SU-DHL-6 (cell line): Measurements from ENCODE around the gene ITGAV.

Source experiments
- H2AFZ ChIP-seq: fragments of 200-600 bp; sonication (generic); 2 replicates; pipeline ENCODE4 v1.6.1; 2014; ENCODE audit warnings: low read depth, mild to moderate bottlenecking, moderate library complexity, mixed read lengths, antibody characterized with exemption, low read length; ENCODE audit not compliant: severe bottlenecking
- H3F3A ChIP-seq: fragments of 200-600 bp; shearing (Covaris generic); 2 replicates; pipeline ENCODE4 v1.6.0; 2016; ENCODE audit warnings: antibody characterized with exemption, mild to moderate bottlenecking; ENCODE audit not compliant: insufficient read depth
- H3K27ac ChIP-seq: fragments of 200-600 bp; sonication (generic); 2 replicates; pipeline ENCODE4 v1.5.1; 2016; ENCODE audit warnings: low read depth, mild to moderate bottlenecking, low read length, moderate library complexity, mixed read lengths
- H3K27me3 ChIP-seq: fragments of 200-600 bp; sonication (generic), shearing (Covaris generic); 2 replicates; pipeline ENCODE4 v1.6.0; 2014; ENCODE audit warnings: mild to moderate bottlenecking, low read length
- H3K36me3 ChIP-seq: fragments of 200-600 bp; sonication (generic); 2 replicates; pipeline ENCODE4 v1.6.1; 2014; ENCODE audit warnings: mild to moderate bottlenecking, low read length, mixed read lengths
- H3K4me2 ChIP-seq: fragments of 300-600, 200-600 bp; shearing (Covaris generic), sonication (generic); 2 replicates; pipeline ENCODE4 v1.6.0; 2014; ENCODE audit warnings: low read length, low read depth, mild to moderate bottlenecking; ENCODE audit not compliant: poor library complexity, severe bottlenecking
- H3K4me3 ChIP-seq: fragments of 200-600 bp; sonication (generic); 2 replicates; pipeline ENCODE4 v1.5.1; 2014; ENCODE audit warnings: antibody characterized with exemption, low read length, mild to moderate bottlenecking, mixed read lengths; ENCODE audit not compliant: insufficient read depth, poor library complexity, severe bottlenecking
- H3K79me2 ChIP-seq: fragments of 200-600 bp; sonication (generic); 2 replicates; pipeline ENCODE4 v1.6.1; 2014; ENCODE audit warnings: mild to moderate bottlenecking, low read length, moderate library complexity; ENCODE audit not compliant: insufficient read depth
- H3K9ac ChIP-seq: fragments of 200-600 bp; sonication (generic); 2 replicates; pipeline ENCODE4 v1.7.0; 2014; ENCODE audit warnings: mild to moderate bottlenecking, low read length
- H3K9me2 ChIP-seq: fragments of 200-600 bp; sonication (generic); replicated peaks from 2 replicates; pipeline ENCODE4 v1.6.1; 2014; ENCODE audit warnings: low read length; ENCODE audit not compliant: insufficient read depth
- H3K9me3 ChIP-seq: fragments of 200-600 bp; sonication (generic); 2 replicates; pipeline ENCODE4 v1.6.1; 2014; ENCODE audit warnings: low read length, mixed read lengths; ENCODE audit not compliant: insufficient read depth
- H4K20me1 ChIP-seq: fragments of 200-600 bp; sonication (generic); 2 replicates; pipeline ENCODE4 v1.6.1; 2014; ENCODE audit warnings: low read depth, mild to moderate bottlenecking, antibody characterized with exemption, low read length, moderate library complexity, mixed read lengths
- EZH2phosphoT487 ChIP-seq: fragments of 200-600 bp; sonication (generic), shearing (Covaris generic); conservative IDR thresholded peaks from 2 replicates; pipeline ENCODE4 v1.6.1; 2018; ENCODE audit warnings: mild to moderate bottlenecking, antibody characterized with exemption, low read length, moderate library complexity, mixed read lengths
- TF ChIP-seq, protein P1 (sequence below): fragments of 200-600 bp; sonication (generic); IDR thresholded peaks from one replicate; pipeline ENCODE4 v1.5.1; 2017; ENCODE audit warnings: antibody characterized with exemption, mild to moderate bottlenecking, low read length, moderate library complexity; ENCODE audit not compliant: insufficient read depth, poor library complexity, severe bottlenecking

The ITGAV gene

DNA sequence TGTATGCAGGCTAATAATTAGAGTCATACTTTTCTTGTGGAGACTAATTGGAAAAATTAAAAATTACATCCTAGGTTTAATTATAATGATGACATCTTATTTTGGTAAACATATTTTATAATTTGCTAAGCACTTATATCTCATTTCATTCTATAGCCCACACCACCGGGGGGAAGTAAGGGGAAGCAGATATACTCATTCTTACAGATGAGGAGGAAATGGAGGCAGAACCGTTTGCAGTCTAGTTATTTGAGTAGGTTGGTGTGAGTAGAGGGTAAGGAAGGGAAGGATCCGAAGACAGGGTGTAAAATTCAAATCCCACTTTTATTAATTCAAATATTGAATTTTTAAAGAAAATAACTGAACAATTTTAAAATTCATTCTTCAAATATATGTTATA, 3.7 kb downstream of the ITGAV start:
- Histone ChIP-seq H3K9me3 (no peaks in the 10 kb centered on the region), H3K36me3 (no peaks in the 10 kb centered on the region), H3K9ac (no peak overlapping the region), H3F3A (peaks cover 10% of the 10 kb centered on the region), H3K27me3 (no peaks in the 10 kb centered on the region), H3K9me2 (no peaks in the 10 kb centered on the region), H3K4me2 (no peak overlapping the region), H3K4me3 (no peak overlapping the region), H3K27ac (no peak overlapping the region), H2AFZ (no peak overlapping the region), H4K20me1 (no peaks in the 10 kb centered on the region), H3K79me2 (no peaks in the 10 kb centered on the region)
- TF ChIP-seq EZH2phosphoT487, result no peak
- TF ChIP-seq, protein P1, sequence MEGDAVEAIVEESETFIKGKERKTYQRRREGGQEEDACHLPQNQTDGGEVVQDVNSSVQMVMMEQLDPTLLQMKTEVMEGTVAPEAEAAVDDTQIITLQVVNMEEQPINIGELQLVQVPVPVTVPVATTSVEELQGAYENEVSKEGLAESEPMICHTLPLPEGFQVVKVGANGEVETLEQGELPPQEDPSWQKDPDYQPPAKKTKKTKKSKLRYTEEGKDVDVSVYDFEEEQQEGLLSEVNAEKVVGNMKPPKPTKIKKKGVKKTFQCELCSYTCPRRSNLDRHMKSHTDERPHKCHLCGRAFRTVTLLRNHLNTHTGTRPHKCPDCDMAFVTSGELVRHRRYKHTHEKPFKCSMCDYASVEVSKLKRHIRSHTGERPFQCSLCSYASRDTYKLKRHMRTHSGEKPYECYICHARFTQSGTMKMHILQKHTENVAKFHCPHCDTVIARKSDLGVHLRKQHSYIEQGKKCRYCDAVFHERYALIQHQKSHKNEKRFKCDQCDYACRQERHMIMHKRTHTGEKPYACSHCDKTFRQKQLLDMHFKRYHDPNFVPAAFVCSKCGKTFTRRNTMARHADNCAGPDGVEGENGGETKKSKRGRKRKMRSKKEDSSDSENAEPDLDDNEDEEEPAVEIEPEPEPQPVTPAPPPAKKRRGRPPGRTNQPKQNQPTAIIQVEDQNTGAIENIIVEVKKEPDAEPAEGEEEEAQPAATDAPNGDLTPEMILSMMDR, result no peak

DNA sequence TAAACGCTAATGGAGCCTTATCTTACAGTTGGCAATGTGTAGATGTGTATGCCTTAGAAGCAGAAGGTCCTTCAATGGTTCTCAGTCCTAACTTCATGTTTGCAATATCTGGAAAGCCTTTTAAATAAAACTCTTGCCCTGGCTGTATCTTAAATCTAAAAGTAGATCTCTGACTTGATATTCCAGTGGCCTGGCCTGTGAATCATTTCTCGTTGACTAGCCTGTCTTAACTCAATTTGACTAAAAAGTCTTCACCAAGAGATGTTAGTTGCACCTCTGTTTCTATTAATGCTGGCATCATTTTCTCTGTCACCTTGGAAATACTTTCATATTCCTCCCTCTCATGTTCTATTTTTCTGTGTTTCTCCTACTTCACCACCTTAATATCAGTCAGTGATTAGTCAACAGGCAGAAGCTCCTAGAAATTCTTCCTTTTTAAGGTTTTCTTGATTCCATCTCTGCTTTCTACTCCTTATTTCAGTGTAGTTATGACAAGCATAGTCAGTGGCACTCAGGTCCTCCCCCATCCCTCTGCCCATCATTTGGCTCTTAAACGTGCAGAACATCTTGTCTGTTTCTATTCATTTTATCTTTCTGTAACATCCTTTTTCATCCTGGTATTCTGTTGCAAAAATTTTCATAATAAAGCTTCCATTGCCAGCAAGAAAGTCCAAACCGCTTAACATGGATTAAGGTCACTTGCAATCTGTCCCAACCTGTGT, 4.3 kb downstream of the ITGAV start:
- no peak for TF ChIP-seq EZH2phosphoT487
- TF ChIP-seq, protein P1, result no peak
- H3K9me2 ChIP-seq, result no peaks in the 10 kb centered on the region
- peaks cover 10% of the 10 kb centered on the region for H3F3A ChIP-seq
- no peak overlapping the region for H3K9ac ChIP-seq
- no peak overlapping the region for H2AFZ ChIP-seq
- H3K27ac ChIP-seq, result no peak overlapping the region
- no peaks in the 10 kb centered on the region for H3K27me3 ChIP-seq
- H3K4me2 ChIP-seq, result no peak overlapping the region
- no peaks in the 10 kb centered on the region for H3K36me3 ChIP-seq
- H3K79me2 ChIP-seq, result no peaks in the 10 kb centered on the region
- H3K4me3 ChIP-seq, result no peak overlapping the region
- no peaks in the 10 kb centered on the region for H4K20me1 ChIP-seq
- H3K9me3 ChIP-seq, result no peaks in the 10 kb centered on the region

DNA sequence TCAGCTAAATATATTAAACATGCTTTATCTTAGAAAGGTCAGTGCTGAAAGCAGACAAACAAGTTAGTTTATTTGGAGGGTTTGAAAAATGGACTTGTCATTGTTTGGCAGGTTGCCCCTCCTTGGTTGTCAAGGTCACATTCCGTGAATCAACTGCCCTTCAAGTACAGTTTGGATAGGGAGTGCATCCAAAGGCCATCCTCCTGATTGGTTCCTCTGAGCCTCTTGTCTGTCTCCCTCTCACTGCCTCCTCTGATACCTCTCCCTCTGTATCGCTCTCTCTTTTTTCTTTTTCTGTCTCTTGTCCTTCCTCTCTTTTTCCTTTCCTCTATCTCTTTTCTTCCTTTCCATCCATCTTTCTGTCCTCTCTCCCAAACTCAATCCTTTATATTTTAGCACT, 5.4 kb downstream of the ITGAV start:
- Histone ChIP-seq H3K4me2 (no peak overlapping the region), H3F3A (peaks cover 10% of the 10 kb centered on the region), H3K9ac (no peak overlapping the region), H3K27ac (no peak overlapping the region), H3K36me3 (no peaks in the 10 kb centered on the region), H3K9me3 (no peaks in the 10 kb centered on the region), H2AFZ (no peak overlapping the region), H4K20me1 (no peaks in the 10 kb centered on the region), H3K79me2 (no peaks in the 10 kb centered on the region), H3K9me2 (no peaks in the 10 kb centered on the region), H3K4me3 (no peak overlapping the region), H3K27me3 (no peaks in the 10 kb centered on the region)
- no peak for TF ChIP-seq EZH2phosphoT487
- TF ChIP-seq, protein P1, result no peak
